Left lung (tissue), 10 donors: ENCODE data around the gene GJA3. TPM values are rescaled to one million over a fixed set of nuclear protein-coding genes. Genes with fewer than 3 reads are reported as not detected.

Experiments
- ATAC-seq: fragments of 200-7000 bp; cut with Tn5 transposase; one replicate; pipeline ENCODE4 v1.9.1; 2020; ENCODE audit warnings: moderate library complexity
- DNase-seq, 4 donors: peaks; one replicate each; pipeline ENCODE4 v3.0.0-alpha.2; 2013 to 2020
- H3K27ac ChIP-seq, 2 donors: fragments of 200-600 bp; sonication (generic) in 1 of 2; one replicate each; pipeline versions ENCODE4 v1.5.0 to v1.8.0; 2020 to 2021
- H3K27me3 ChIP-seq, 2 donors: fragments of 200-600 bp; sonication (generic) in 1 of 2; one replicate each; pipeline versions ENCODE4 v1.5.0 to v1.8.0; 2020 to 2021
- H3K36me3 ChIP-seq, 2 donors: fragments of 200-600 bp; sonication (generic) in 1 of 2; one replicate each; pipeline versions ENCODE4 v1.5.0 to v1.8.0; 2020 to 2021
- H3K4me1 ChIP-seq, 2 donors: fragments of 200-600 bp; one replicate each; pipeline ENCODE4 v1.8.0; 2021
- H3K4me3 ChIP-seq, 2 donors: fragments of 200-600 bp; sonication (generic) in 1 of 2; one replicate each; pipeline versions ENCODE4 v1.5.0 to v1.8.0; 2020 to 2021; ENCODE audit warnings: mild to moderate bottlenecking in 1 of 2
- H3K9me3 ChIP-seq, 2 donors: fragments of 200-600 bp; sonication (generic) in 1 of 2; one replicate each; pipeline versions ENCODE4 v1.5.0 to v1.8.0; 2020 to 2021
- intact Hi-C, 2 donors: fragments of 100-400 bp; cut with DNase I; formaldehyde crosslinking; loops; one replicate each; pipeline versions ENCODE4 v1.11.2 to v1.14.2; 2022
- polyA plus RNA-seq, 6 donors: library from polyadenylated mRNA; unstranded; fragments of 120-200 nt; gene quantifications; one replicate each; pipeline ENCODE4 v1.2.1, GENCODE V29; 2013; ENCODE audit not compliant: insufficient read length in 6 of 6
- total RNA-seq, 2 donors: library from RNA; stranded (reverse); fragmentation: NEBNext Ultra II Directional; extraction: Animal tissue kit (Norgen Biotek cat#: 25700); gene quantifications; one replicate each; pipeline ENCODE4 v1.2.1, GENCODE V29; 2021
- TF ChIP-seq, protein P1 (sequence below), 2 donors: fragments of 200-600 bp; sonication (generic) in 1 of 2; IDR thresholded peaks; one replicate each; pipeline versions ENCODE4 v1.5.0 to v1.8.0; 2021; ENCODE audit warnings: antibody characterized with exemption in 2 of 2
- donor health status: DM: no; HTN: yes; CAD: no.
- donor health status: DM: no; HTN: no; CAD: no.

The GJA3 gene
- total and polyA plus RNA-seq, 8 donors, result 0.06 to 0.31 (median 0.11) TPM

- no peak for DNase-seq
- H3K4me3 ChIP-seq, result no peak overlapping the region
- intact Hi-C loops, result no loop called here
- peaks cover 25 to 47% of the 10 kb centered on the region in 2 donors for H3K27me3 ChIP-seq
- ATAC-seq, result peak; percentile 17
- H3K36me3 ChIP-seq, result no peaks in the 10 kb centered on the region
- TF ChIP-seq, protein P1, sequence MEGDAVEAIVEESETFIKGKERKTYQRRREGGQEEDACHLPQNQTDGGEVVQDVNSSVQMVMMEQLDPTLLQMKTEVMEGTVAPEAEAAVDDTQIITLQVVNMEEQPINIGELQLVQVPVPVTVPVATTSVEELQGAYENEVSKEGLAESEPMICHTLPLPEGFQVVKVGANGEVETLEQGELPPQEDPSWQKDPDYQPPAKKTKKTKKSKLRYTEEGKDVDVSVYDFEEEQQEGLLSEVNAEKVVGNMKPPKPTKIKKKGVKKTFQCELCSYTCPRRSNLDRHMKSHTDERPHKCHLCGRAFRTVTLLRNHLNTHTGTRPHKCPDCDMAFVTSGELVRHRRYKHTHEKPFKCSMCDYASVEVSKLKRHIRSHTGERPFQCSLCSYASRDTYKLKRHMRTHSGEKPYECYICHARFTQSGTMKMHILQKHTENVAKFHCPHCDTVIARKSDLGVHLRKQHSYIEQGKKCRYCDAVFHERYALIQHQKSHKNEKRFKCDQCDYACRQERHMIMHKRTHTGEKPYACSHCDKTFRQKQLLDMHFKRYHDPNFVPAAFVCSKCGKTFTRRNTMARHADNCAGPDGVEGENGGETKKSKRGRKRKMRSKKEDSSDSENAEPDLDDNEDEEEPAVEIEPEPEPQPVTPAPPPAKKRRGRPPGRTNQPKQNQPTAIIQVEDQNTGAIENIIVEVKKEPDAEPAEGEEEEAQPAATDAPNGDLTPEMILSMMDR (IDR thresholded peaks at IDR 0.05), result no peak
- H3K4me1 ChIP-seq, result peaks cover 2 to 8% of the 10 kb centered on the region in 2 donors
- no peak overlapping the region for H3K27ac ChIP-seq
- peaks cover 0 to 6% of the 10 kb centered on the region in 2 donors for H3K9me3 ChIP-seq
Observed at GRCh38 chr13:20198781-20199180, 37.9 kb upstream of the GJA3 start.

- ATAC-seq (peak; percentile 74), DNase-seq (peak in 1 of 4 donors; percentile 49)
- intact Hi-C loops, result no loop called here
- TF ChIP-seq, protein P1 (IDR thresholded peaks at IDR 0.05), result peak; percentile 32 to 73
- no peak overlapping the region for H3K4me3 ChIP-seq
- no peaks in the 10 kb centered on the region for H3K36me3 ChIP-seq
- H3K27me3 ChIP-seq, result peaks cover 38 to 53% of the 10 kb centered on the region in 2 donors
- H3K27ac ChIP-seq, result no peak overlapping the region
- peaks cover 14 to 22% of the 10 kb centered on the region in 2 donors for H3K4me1 ChIP-seq
- H3K9me3 ChIP-seq, result peaks cover 0 to 5% of the 10 kb centered on the region in 2 donors
Observed at GRCh38 chr13:20197361-20197834, 36.5 kb upstream of the GJA3 start.

DNA sequence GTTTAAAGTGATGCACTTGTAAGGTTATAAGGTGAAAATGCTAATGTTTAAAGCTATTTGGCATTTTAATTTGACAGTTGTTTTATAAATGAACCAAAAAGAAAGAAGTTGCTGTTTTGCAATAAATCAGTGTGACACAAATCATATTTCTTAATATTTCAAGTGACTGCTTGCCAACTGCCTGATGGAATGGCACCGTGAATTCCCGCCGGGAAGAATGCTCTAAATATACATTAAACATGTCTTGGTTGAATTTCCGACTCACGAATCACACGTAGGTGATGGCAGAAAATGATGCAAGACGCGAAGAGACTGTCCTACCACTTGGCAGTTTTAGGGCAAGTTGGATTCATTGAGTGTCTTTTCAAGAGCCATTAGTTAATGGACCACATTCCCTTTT is 34.9 kb upstream of the GJA3 start:
- no peaks in the 10 kb centered on the region for H3K9me3 ChIP-seq
- no peak overlapping the region for H3K27ac ChIP-seq
- H3K27me3 ChIP-seq, result peaks cover 45 to 69% of the 10 kb centered on the region in 2 donors
- no peak overlapping the region for H3K4me3 ChIP-seq
- DNase-seq (no peak), ATAC-seq (no peak)
- peaks cover 18 to 32% of the 10 kb centered on the region in 2 donors for H3K4me1 ChIP-seq
- intact Hi-C loops, result no loop called here
- H3K36me3 ChIP-seq, result no peaks in the 10 kb centered on the region
- TF ChIP-seq, protein P1 (IDR thresholded peaks at IDR 0.05), result no peak

GRCh38 chr13:20193907-20194631 is 33.2 kb upstream of the GJA3 start:
- TF ChIP-seq, protein P1 (IDR thresholded peaks at IDR 0.05), result peak in 1 of 2 donors; percentile 3
- DNase-seq, result peak in 1 of 4 donors; percentile 51
- H3K36me3 ChIP-seq, result no peaks in the 10 kb centered on the region
- H3K9me3 ChIP-seq, result no peaks in the 10 kb centered on the region
- H3K4me1 ChIP-seq, result peaks cover 18 to 32% of the 10 kb centered on the region in 2 donors
- no peak overlapping the region for H3K27ac ChIP-seq
- peaks cover 49 to 69% of the 10 kb centered on the region in 2 donors for H3K27me3 ChIP-seq
- no peak for ATAC-seq
- no peak overlapping the region for H3K4me3 ChIP-seq
- intact Hi-C loops, result no loop called here

- ATAC-seq (peak; percentile 20), DNase-seq (peak in 1 of 4 donors; percentile 72)
- Histone ChIP-seq H3K4me1 (peaks cover 18 to 32% of the 10 kb centered on the region in 2 donors), H3K9me3 (no peaks in the 10 kb centered on the region), H3K27me3 (peaks cover 49 to 69% of the 10 kb centered on the region in 2 donors), H3K36me3 (no peaks in the 10 kb centered on the region), H3K27ac (no peak overlapping the region), H3K4me3 (peak overlapping the region; percentile 43 to 55)
- intact Hi-C loops, result no loop called here
- TF ChIP-seq, protein P1 (IDR thresholded peaks at IDR 0.05), result peak in 1 of 2 donors; percentile 6
Observed at GRCh38 chr13:20193162-20193906, 32.5 kb upstream of the GJA3 start.
